Measurements from ENCODE around the gene TPRKB. TPM values are rescaled to one million over a fixed set of nuclear protein-coding genes. Genes with fewer than 3 reads are reported as not detected.

Gene TPRKB
- total RNA-seq, 1 donor from 2014 or later = 33.6 TPM

DNA sequence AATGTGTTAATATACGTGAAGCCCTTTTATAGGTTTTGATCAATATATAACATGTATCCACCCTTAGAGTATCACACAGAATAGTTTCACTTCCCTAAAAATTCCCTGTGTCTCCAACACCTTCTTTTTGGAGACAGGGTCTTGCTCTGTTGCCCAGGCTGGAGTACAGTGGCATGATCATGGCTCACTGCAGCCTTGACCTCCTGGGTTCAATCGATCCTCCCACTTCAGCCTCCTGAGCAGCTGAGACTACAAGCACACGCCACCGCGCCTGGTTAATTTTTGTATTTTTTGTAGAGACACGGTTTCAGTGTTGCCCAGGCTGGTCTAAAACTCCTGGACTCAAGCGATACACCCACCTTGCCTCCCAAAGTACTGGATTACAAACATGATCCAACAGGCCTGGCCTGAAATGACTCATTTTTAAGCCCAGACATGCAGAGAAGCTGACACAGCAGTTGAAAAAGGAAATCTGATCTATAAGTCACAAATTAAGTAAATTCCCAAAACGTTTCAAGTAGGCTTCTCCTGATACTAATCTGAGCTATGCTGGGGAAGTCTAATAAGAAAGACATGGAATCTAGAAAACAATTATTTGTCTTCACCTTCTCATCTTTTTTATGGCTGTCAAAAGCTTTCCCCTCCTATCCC, 39.8 kb upstream of the TPRKB start:
- H3K4me3 Mint-ChIP-seq = peak overlapping the region; percentile 44
- DNase-seq (ENCODE audit: extremely low spot score, unreplicated experiment) = peak; percentile 22

DNA sequence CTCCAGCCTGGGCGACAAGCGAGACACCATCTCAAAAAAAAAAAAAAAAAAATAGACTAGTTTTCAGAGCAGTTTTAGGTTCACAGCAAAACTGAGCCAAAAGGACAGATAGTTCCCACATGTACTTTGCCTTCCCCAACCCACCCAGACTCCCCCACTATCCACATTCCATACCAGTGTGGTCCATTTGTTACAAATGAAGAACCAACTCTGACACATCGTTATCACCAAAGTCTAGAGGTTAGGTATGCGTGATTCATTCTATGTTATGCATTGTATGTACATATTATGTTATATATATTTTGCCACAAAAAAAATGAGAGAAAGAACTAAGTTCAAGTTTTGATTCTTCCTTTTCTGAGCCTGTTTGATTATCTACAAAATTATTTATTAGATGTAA, 39.2 kb upstream of the TPRKB start:
- TF ChIP-seq, protein P1, sequence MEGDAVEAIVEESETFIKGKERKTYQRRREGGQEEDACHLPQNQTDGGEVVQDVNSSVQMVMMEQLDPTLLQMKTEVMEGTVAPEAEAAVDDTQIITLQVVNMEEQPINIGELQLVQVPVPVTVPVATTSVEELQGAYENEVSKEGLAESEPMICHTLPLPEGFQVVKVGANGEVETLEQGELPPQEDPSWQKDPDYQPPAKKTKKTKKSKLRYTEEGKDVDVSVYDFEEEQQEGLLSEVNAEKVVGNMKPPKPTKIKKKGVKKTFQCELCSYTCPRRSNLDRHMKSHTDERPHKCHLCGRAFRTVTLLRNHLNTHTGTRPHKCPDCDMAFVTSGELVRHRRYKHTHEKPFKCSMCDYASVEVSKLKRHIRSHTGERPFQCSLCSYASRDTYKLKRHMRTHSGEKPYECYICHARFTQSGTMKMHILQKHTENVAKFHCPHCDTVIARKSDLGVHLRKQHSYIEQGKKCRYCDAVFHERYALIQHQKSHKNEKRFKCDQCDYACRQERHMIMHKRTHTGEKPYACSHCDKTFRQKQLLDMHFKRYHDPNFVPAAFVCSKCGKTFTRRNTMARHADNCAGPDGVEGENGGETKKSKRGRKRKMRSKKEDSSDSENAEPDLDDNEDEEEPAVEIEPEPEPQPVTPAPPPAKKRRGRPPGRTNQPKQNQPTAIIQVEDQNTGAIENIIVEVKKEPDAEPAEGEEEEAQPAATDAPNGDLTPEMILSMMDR (conservative IDR thresholded peaks at IDR 0.05) = no peak
- Mint-ChIP-seq H3K27me3 (no peaks in the 10 kb centered on the region), H3K27ac (no peak overlapping the region), H3K4me3 (no peak overlapping the region), H3K36me3 (peaks cover 37% of the 10 kb centered on the region), H3K4me1 (ENCODE audit: unreplicated experiment) (peaks cover 5% of the 10 kb centered on the region), H3K9me3 (no peaks in the 10 kb centered on the region)
- no peak for DNase-seq (ENCODE audit: extremely low spot score, unreplicated experiment)

More for the DNA sequence above, 39.8 kb upstream of the TPRKB start:
- Mint-ChIP-seq H3K4me1 (ENCODE audit: unreplicated experiment) (peaks cover 5% of the 10 kb centered on the region), H3K27me3 (no peaks in the 10 kb centered on the region), H3K9me3 (no peaks in the 10 kb centered on the region), H3K36me3 (peaks cover 36% of the 10 kb centered on the region), H3K27ac (peak overlapping the region; percentile 79)
- TF ChIP-seq, protein P1 (conservative IDR thresholded peaks at IDR 0.05) = no peak

DNA sequence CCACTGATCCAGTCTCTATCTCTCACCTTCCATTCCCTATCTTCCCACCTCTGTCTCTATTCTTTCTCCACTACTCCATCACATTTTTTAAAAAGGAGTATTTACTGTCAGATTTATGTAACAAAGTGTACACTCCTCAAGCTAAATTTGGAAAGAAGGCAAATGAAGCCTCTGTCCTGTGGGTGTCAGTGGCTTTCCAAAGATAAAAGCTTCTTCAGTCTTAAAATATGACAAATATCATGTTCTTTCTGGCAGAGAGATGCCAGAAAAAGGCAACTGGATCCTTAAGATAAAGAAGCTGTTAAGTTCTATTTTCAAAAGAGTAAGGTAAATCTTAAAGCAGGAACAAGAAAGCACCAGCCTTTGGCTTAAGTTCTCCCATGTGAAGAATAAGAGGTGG, 35.7 kb upstream of the TPRKB start:
- no peak for DNase-seq (ENCODE audit: extremely low spot score, unreplicated experiment)
- TF ChIP-seq, protein P1 (conservative IDR thresholded peaks at IDR 0.05) = no peak
- no peaks in the 10 kb centered on the region for H3K27me3 Mint-ChIP-seq
- H3K36me3 Mint-ChIP-seq = peaks cover 54% of the 10 kb centered on the region
- H3K4me1 Mint-ChIP-seq (ENCODE audit: unreplicated experiment) = no peaks in the 10 kb centered on the region
- H3K27ac Mint-ChIP-seq = no peak overlapping the region
- no peak overlapping the region for H3K4me3 Mint-ChIP-seq
- H3K9me3 Mint-ChIP-seq = no peaks in the 10 kb centered on the region

DNA sequence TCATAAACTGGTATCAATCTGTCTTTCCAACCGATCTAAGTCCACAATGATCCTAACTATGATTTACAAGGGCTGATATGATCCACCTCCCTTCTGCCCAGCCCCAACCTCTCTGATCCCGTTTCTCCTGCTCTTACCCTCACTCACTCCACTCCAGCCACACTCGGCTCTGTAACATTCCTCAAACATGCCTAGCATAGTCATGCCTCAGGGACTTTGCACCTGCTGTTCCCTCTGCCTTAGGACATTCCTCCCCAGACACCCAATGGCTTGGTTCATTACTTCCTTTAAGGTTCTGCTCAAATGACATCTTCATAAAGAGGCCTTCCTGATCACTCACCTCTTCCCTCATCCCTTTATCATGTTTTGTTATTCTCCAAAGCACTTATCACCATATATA, 33.6 kb upstream of the TPRKB start:
- TF ChIP-seq, protein P1 (conservative IDR thresholded peaks at IDR 0.05) = no peak
- Mint-ChIP-seq H3K4me1 (ENCODE audit: unreplicated experiment) (no peaks in the 10 kb centered on the region), H3K27ac (no peak overlapping the region), H3K27me3 (no peaks in the 10 kb centered on the region), H3K9me3 (no peaks in the 10 kb centered on the region), H3K36me3 (peaks cover 56% of the 10 kb centered on the region), H3K4me3 (no peak overlapping the region)
- no peak for DNase-seq (ENCODE audit: extremely low spot score, unreplicated experiment)

DNA sequence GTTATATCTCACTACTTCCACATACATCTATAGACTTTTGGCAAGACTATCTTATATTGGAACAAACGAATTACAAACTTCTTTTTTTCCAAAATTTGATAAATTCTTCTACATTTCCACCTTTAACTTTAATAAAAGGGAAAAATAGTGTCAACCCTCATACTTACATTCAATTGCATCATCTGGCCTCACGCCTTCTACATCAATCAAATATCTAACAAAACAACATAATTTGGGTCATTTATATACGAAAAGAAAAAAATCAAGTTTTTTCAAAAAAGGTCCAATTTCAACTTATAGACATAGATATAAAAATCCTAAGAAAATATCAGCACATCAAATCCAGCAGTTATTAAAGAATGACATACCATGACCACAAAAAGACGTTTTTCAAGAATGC, 29.8 kb upstream of the TPRKB start:
- H3K4me1 Mint-ChIP-seq (ENCODE audit: unreplicated experiment) = no peaks in the 10 kb centered on the region
- H3K36me3 Mint-ChIP-seq = peaks cover 42% of the 10 kb centered on the region
- no peak overlapping the region for H3K4me3 Mint-ChIP-seq
- TF ChIP-seq, protein P1 (conservative IDR thresholded peaks at IDR 0.05) = no peak
- H3K27me3 Mint-ChIP-seq = no peaks in the 10 kb centered on the region
- H3K9me3 Mint-ChIP-seq = no peaks in the 10 kb centered on the region
- DNase-seq (ENCODE audit: extremely low spot score, unreplicated experiment) = no peak
- no peak overlapping the region for H3K27ac Mint-ChIP-seq

Data from type B pancreatic cell (in vitro differentiated cells).